NOMO-1 treated with DMSO at 0.1 percent for 48 hours (cell line): ENCODE measurements around the gene ANKMY1.
"Not testable (repeated sequence)": the region's sequence is repeated elsewhere in the genome, so short reads cannot be mapped to it uniquely, and the experiment has no call there.

ENCODE experiments used
- DNase-seq: peaks from one replicate; lab custom pipeline; 2025; ENCODE audit not compliant: unreplicated experiment; lab: John Stamatoyannopoulos, UW

The ANKMY1 gene

GRCh38 chr2:240506406-240507059, 51.3 kb downstream of the ANKMY1 start:
- no peak for DNase-seq

DNA sequence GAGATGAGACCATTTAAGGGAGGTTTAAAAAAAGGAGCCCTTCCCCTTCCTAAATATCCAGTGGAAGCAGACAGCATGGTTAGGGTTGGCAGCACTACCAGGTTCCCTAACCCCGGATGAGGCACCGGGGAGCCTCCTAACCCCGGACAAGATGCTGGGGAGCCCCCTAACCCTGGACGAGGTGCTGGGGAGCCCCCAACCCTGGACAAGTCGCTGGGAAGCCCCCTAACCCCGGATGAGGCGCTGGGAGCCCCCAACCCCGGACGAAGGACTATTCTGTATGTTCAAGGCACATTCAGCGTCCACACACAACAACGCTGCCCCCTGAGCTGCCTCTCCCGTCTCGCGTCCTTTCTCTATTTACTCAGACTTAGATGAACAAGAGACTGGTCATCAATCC, 51.9 kb downstream of the ANKMY1 start:
- DNase-seq: no peak

GRCh38 chr2:240503848-240504247, 53.9 kb downstream of the ANKMY1 start:
- DNase-seq: no peak

DNA sequence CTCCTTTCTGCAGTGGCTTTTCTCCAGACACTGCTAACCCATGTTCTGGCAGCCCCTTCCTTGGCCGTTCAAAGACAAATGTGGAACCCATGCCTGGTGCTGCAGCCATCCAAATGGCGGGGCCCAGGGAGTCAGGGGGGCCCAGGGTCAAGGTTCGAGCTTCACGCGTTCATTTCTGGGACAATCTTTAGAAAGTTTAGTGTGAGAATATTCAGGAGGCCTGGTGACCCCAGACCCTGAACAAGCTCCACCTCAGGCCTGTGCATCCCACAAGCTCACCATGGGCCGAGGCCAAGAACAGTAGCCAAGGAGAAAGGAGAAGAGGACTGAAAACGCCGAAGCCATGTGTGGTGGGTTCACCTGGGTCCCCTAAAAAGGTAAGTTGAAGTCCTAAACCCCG, 54.4 kb downstream of the ANKMY1 start:
- no peak for DNase-seq

DNA sequence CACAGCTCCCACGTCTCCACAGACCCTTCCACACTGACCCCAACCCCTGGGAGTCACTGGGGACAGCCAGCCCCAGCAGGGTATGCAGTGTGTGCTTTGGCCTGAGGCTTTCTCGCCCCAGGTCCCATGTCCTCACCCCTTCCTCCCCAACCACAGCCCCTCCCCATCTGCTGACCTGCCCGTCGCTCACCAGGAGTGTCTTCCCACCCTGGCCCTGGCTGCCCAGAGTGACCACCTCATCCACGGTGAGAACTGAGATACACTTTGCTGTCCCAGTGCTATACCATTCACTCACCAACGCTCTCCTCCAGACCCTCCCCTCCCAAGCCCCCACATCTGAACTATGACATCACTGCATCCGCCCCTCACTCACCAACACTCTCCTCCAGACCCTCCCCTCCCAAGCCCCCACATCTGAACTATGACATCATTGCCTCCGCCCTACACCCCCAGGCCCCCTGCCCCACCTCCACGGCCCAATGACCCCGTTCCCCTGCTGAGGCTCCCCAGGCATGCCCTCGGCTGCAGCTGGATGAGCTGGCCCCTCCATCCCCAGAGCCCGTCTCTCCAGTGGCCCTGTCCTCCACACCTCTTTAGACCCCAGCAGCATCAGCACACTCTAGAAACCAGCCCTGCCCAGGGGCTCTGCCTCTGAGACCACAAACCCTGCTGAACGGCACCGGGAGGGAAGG, 55.2 kb downstream of the ANKMY1 start:
- no peak for DNase-seq

GRCh38 chr2:240502059-240502429, 55.7 kb downstream of the ANKMY1 start:
- DNase-seq: no peak

DNA sequence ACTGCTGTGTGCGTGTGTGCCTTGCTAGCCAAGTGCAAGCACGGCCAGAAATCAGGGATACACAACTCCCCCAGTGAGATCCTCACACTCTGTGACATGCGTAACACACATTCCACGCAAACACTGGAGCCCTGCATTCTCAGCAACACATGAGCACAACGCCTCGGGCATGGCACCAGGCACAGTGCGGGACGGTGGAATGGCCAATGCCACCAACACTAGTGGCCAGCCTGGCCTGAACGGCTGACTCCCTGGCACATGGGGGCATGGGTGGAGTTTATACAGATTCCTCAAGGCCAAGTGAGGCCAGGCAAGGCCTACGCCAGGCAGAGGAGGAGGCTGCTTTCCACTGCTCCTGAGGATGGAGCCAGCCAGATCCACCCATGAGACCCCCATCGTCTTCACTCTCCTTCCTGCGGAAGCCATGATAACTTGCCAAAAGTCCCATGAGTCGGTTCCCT, 56.2 kb downstream of the ANKMY1 start:
- DNase-seq: no peak

DNA sequence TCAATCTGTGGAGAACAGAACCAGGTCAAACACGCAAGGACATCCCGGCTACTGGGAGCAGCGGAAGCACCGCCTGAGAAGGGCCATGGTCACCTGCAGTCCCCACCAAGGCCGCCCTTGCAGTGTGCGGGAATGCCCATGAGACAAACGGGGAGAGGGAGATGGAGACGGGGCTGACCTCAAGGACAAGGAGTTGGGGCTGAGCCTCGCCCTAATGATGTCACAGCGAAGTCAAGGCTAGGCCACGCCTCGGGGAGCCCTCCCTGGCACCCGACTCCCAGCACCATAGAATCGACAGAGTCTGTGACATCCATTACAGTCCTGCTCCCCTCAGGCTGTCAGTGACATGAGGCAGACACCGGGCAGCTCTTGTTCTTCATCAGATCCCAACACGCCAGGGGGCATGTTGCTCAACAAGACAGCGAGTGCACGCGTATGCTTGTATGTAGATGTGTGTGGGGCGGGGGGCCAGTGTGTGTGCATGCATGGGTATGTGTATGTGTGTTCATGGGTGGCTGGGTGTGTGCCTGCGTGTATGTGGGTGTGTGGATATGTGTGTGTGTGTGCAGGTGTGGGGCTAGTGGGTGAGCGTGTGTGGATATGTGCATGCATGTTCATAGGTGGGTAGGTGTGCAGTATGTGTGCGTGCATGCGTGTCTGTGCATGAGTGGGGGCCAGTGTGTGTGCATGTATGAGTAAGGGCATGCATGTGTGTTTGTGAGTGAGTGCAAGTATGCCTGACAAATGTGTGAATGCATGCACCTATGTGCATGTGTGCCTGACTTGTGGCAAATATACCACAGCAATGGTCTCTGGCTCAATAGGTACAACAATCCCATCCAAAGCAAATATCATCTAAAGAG, 57.0 kb downstream of the ANKMY1 start:
- no peak for DNase-seq

GRCh38 chr2:240499309-240500301, 58.2 kb downstream of the ANKMY1 start:
- no peak for DNase-seq

- no peak for DNase-seq
Measured at GRCh38 chr2:240498958-240499260, 58.9 kb downstream of the ANKMY1 start.

- DNase-seq: no peak
Measured at GRCh38 chr2:240498171-240498957, 59.4 kb downstream of the ANKMY1 start.

DNA sequence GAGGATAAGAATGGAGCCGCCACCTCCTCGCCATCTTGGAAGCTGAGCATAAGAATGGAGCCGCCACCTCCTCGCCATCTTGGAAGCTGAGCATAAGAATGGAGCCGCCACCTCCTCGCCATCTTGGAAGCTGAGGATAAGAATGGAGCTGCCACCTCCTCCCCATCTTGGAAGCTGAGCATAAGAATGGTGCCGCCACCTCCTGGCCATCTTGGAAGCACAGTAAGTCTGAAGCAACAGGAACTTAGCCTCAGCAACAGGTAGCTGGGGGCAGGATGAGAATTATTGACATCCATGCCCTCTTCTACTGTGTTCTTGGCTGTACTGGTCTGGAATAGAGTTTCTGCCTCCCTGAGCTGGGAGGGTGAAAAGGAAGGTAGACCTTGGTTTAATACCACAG, 60.7 kb downstream of the ANKMY1 start:
- not testable (repeated sequence) for DNase-seq

DNA sequence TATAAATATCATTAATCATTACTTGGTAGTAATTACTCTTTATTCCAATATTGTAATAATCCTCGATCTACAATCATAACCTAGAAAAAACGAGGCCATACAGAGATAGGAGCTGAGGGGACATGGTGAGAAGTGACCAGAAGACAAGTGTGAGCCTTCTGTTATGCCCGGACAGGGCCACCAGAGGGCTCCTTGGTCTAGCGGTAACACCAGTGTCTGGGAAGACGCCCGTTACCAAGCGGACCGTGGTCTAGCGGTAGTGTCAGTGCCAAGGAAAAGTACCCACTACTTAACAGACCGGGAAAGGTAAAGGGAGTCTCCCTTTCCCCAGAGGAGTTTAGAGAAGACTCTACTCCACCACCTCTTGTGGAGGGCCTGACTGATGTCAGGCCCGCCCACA, 62.8 kb downstream of the ANKMY1 start:
- not testable (repeated sequence) for DNase-seq

DNA sequence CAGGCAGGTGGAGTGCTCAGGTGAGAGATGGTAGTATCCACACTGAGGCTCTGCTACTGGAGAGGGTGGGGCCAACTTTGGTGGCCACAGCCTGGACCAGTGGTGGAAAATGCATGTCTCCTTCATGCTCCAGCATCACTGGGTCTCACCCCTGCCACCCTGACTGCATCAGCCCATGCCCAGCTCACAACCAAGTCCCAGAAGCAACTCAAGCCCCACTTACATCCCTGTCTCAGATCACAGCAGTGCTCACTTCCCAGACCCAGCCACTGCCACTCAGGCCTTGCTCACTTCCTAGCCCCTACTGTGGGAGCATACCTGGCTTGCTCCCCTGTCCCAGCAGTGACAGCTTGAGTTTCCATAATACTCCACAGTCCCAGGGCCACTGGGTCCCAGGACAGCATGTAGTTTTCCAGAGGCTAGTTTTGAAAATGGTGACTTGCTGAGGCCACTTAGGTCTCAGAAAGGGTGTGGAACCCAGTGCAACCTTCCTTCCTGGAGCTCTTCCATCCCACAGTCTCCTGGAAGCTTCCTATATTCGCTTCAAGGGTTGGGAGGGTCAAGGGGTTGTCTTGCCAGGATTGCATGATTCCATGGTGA, 63.5 kb downstream of the ANKMY1 start:
- no peak for DNase-seq

GRCh38 chr2:240491483-240491882, 66.3 kb downstream of the ANKMY1 start:
- no peak for DNase-seq

GRCh38 chr2:240482141-240482540, 75.6 kb downstream of the ANKMY1 start:
- DNase-seq: no peak

- no peak for DNase-seq
Measured at GRCh38 chr2:240481720-240482119, 76.1 kb downstream of the ANKMY1 start.

- no peak for DNase-seq
Measured at GRCh38 chr2:240480834-240481623, 76.8 kb downstream of the ANKMY1 start.

DNA sequence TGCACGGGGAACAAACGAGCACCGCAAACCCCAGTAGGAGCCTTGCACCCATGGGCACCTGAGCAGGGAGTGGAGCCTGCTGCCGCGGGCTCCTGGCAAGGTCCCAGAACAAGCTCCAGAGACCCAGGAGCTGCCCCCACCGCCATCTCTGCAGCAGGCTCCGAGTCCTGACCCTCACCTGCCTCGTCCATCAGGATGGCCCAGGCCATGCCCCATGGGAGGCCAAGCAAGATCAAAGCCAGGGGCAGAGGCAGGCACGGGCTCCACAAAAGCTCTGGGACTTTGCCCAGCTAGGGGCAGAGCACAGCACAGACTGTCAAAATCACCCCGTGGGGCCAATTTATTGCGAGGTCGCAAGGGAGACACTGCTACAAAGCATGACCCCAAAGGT, 78.7 kb downstream of the ANKMY1 start:
- DNase-seq: no peak
